Spleen (tissue), 13 donors: ENCODE measurements around the gene TMEM218. TPM values are rescaled to one million over a fixed set of nuclear protein-coding genes. Genes with fewer than 3 reads are reported as not detected.

Source experiments
- DNase-seq: peaks from one replicate; pipeline ENCODE4 v3.0.0-alpha.2; 2020
- H3K27ac ChIP-seq, 8 donors: fragments of 200-600 bp; sonication (generic) in 7 of 8; 1 replicate in 4 of 8; 2 replicates in 4 of 8; pipeline versions ENCODE4 v1.5.0 to v1.8.0; 2016 to 2021; ENCODE audit warnings: inconsistent platforms in 4 of 8, mild to moderate bottlenecking in 4 of 8, moderate library complexity in 1 of 8
- H3K27me3 ChIP-seq, 7 donors: fragments of 200-600 bp; sonication (generic) in 6 of 7; replicated peaks in 1 of 7; 1 replicate in 4 of 7; 2 replicates in 3 of 7; pipeline versions ENCODE4 v1.5.0 to v1.8.0; 2016 to 2021; ENCODE audit warnings: inconsistent platforms in 3 of 7, mild to moderate bottlenecking in 1 of 7
- H3K36me3 ChIP-seq, 6 donors: fragments of 200-600 bp; sonication (generic) in 5 of 6; 1 replicate in 4 of 6; 2 replicates in 2 of 6; pipeline versions ENCODE4 v1.5.0 to v1.8.0; 2016 to 2021; ENCODE audit warnings: inconsistent platforms in 2 of 6
- H3K4me1 ChIP-seq, 6 donors: fragments of 200-600 bp; sonication (generic) in 5 of 6; 1 replicate in 3 of 6; 2 replicates in 3 of 6; pipeline versions ENCODE4 v1.5.0 to v1.8.0; 2016 to 2021; ENCODE audit warnings: inconsistent platforms in 3 of 6
- H3K4me3 ChIP-seq, 8 donors: fragments of 200-600 bp; sonication (generic) in 7 of 8; 1 replicate in 4 of 8; 2 replicates in 4 of 8; pipeline versions ENCODE4 v1.5.0 to v1.8.0; 2016 to 2021; ENCODE audit warnings: inconsistent platforms in 4 of 8, mild to moderate bottlenecking in 4 of 8, moderate library complexity in 2 of 8
- H3K9me3 ChIP-seq, 8 donors: fragments of 200-600 bp; sonication (generic) in 7 of 8; 1 replicate in 4 of 8; 2 replicates in 4 of 8; pipeline versions ENCODE4 v1.5.0 to v1.8.0; 2016 to 2021; ENCODE audit warnings: inconsistent platforms in 4 of 8
- POLR2A ChIP-seq, 3 donors: fragments of 450-650 bp; IDR thresholded peaks; one replicate each; pipeline ENCODE4 v1.5.1; 2017; ENCODE audit warnings: antibody characterized with exemption in 3 of 3, mild to moderate bottlenecking in 1 of 3
- POLR2AphosphoS5 ChIP-seq, 3 donors: sonication (generic); formaldehyde crosslinking; IDR thresholded peaks; one replicate each; pipeline ENCODE4 v1.5.1; 2017; ENCODE audit warnings: antibody characterized with exemption in 3 of 3
- WGBS, 5 donors: extraction: QIAGEN DNeasy Blood & Tissue Kit in 3 of 5; methylation state at CpG; one replicate each; pipeline versions ENCODE4 v1.1.5 to v1.1.7; 2013 to 2018; 5-methylcytosine and 5-hydroxymethylcytosine counted together
- intact Hi-C: fragments of 100-400 bp; cut with DNase I; formaldehyde crosslinking; loops from one replicate; pipeline ENCODE4 v1.15.0; 2023; ENCODE audit warnings: low total_unique reads
- long read RNA-seq, 2 donors: transcript quantifications; one replicate each; lab custom pipeline, GENCODE V29; 2026
- polyA plus RNA-seq, 3 donors: library from polyadenylated mRNA; stranded (reverse); fragments of 200-250 nt; gene quantifications; one replicate each; pipeline ENCODE4 v1.2.1, GENCODE V29; 2013
- total RNA-seq, 7 donors: library from RNA; depleted of rRNA in 3 of 7; stranded (reverse); fragments of >200 nt in 3 of 7; fragmentation: NEBNext Ultra II Directional in 4 of 7; extraction: Animal tissue kit (Norgen Biotek cat#: 25700) in 4 of 7; gene quantifications; one replicate each; pipeline versions ENCODE4 v1.1.0 to v1.2.1, GENCODE V29; 2016 to 2021
- TF ChIP-seq, protein P1 (sequence below), 11 experiments: fragments of 200-600 bp in 7 of 11; fragments of 450-650 bp in 4 of 11; sonication (generic) in 4 of 11; IDR thresholded peaks in 8 of 11; conservative IDR thresholded peaks in 3 of 11; 1 replicate in 7 of 11; 2 replicates in 4 of 11; pipeline versions ENCODE4 v1.4.0 to v1.8.0; 2016 to 2021; ENCODE audit warnings: antibody characterized with exemption in 11 of 11, inconsistent platforms in 4 of 11, mild to moderate bottlenecking in 1 of 11
- donor health status: healthy with polysubstance abuse.
- donor health status: DM: no; HTN: no; CAD: no; lungs with moderate emphysema.
- donor health status: DM: no; HTN: no; CAD: no.
- donor health status: Bipolar disorder and iron deficiency.
- donor health status: healthy.
- donor health status: DM: no; HTN: no; CAD: no.
- donor health status: DM: yes; HTN: yes; CAD: no.

Gene TMEM218
- total RNA-seq: 10 to 100 TPM; 12.0 to 23.1 (median 17.9) TPM
- 10 to 100 TPM; 28.0 to 34.7 (median 30.1) TPM for polyA plus RNA-seq
- long read RNA-seq, donor 1, full-length matches to known transcripts: 6 of 6 reads
- long read RNA-seq, donor 1, partial matches to known transcripts: 0 of 6 reads
- long read RNA-seq, donor 1, other reads (novel, unspliced or antisense): 0 of 6 reads
- long read RNA-seq, donor 2, full-length matches to known transcripts: 2 of 2 reads
- long read RNA-seq, donor 2, partial matches to known transcripts: 0 of 2 reads
- long read RNA-seq, donor 2, other reads (novel, unspliced or antisense): 0 of 2 reads

DNA sequence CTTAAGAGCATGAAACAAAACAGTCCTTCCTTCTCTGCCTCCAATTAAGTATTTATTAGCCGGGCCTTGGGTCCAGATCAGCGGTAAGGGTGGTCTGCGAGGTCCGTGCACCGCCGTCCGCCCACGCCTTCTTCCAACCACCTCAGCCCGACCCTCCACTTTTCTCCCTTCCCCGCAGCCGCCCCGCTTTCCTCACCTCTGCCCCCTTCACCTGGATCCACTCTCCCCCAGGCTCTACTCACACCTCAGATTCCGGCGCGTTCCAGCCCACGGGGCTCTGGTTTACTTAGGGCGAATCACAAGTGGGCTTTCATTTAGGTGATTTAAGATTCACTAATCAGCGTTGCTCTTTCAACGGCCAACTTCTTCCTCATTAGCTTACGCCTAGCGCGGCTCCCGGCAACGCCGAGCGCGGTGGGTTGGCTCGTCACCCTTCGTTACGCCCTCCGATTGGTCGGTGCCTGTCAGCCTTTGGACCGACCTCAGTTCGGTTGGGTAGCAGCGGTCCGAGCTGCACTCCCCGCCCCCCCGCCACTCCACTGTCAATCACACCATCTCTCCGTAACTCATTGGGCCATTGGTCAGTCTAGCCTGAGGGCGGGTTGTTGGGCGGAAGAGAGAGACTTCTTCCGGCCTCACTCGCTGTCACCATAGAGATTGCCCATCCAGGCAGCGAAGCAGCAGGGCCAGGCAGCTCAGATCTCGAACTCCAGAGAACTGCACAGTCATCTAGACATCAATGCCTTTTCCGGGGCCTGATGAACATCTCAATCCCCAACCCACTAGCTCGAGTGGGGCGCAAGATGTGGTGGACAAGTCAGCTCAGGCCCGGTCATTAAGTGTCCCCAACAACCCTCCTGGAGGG, at the start of gene TMEM218:
Gene TMEM218, minus strand, starts transcription at position 284 of the 865 bp plus-strand sequence. CDS start 9,385 bp downstream, outside the sequence.
- 5 to 8% (median 5%) methylated on average over 45 to 49 of the region's 49 CpGs for WGBS, 5 donors

DNA sequence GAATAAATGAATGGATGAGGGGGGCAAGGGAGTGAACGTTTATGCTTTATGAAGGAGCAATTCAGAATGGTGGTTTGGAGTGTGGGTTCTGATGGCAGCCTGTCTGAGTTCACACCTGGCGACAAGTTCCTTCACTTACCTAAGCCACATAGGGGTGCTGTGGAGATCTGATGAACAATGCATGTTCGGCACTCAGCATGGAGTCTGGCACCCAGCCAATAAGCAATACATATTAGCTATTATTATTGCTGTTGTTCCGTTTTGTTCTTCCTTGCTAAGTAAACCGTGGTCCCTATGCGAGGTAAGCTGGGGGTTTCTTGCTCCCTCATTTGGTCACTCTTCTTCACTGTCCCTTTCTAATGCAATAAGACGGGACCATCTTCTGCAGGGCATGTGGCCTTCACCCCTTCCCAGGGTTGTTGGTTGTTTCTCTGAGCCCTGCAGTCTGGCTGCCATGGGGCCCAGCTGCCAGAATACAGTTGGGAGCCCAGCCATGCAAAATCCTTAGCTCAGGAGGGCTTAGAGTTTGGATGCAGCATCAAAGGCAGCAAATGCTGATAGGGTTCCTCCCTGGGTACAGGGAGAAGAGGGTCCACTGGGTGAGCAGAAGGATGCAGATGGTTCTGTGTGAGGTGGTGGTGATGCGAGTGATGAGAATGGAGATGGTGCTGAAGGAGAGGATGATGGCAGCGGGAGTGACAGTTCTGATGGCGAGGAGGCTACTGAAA, 46.7 kb upstream of the TMEM218 start:
- no peak for TF ChIP-seq POLR2AphosphoS5 (IDR thresholded peaks at IDR 0.05)
- no peak for TF ChIP-seq POLR2A (IDR thresholded peaks at IDR 0.05)
- TF ChIP-seq, protein P1, sequence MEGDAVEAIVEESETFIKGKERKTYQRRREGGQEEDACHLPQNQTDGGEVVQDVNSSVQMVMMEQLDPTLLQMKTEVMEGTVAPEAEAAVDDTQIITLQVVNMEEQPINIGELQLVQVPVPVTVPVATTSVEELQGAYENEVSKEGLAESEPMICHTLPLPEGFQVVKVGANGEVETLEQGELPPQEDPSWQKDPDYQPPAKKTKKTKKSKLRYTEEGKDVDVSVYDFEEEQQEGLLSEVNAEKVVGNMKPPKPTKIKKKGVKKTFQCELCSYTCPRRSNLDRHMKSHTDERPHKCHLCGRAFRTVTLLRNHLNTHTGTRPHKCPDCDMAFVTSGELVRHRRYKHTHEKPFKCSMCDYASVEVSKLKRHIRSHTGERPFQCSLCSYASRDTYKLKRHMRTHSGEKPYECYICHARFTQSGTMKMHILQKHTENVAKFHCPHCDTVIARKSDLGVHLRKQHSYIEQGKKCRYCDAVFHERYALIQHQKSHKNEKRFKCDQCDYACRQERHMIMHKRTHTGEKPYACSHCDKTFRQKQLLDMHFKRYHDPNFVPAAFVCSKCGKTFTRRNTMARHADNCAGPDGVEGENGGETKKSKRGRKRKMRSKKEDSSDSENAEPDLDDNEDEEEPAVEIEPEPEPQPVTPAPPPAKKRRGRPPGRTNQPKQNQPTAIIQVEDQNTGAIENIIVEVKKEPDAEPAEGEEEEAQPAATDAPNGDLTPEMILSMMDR (IDR thresholded peaks at IDR 0.05 in 8 of 11, conservative IDR thresholded peaks at IDR 0.05 in 3 of 11): no peak
- Histone ChIP-seq H3K9me3 (no peaks in the 10 kb centered on the region), H3K27ac (no peak overlapping the region), H3K36me3 (no peaks in the 10 kb centered on the region), H3K27me3 (peaks cover 0 to 63% (median 3%) of the 10 kb centered on the region in 7 donors), H3K4me3 (no peak overlapping the region), H3K4me1 (no peaks in the 10 kb centered on the region)
- DNase-seq: no peak
- intact Hi-C loops: no loop called here
- WGBS, 5 donors: 86 to 92% (median 87%) methylated on average over 10 of the region's 10 CpGs

More for the DNA sequence above, at the start of gene TMEM218:
- peaks cover 5 to 18% (median 14%) of the 10 kb centered on the region in 6 donors for H3K4me1 ChIP-seq
- no peaks in the 10 kb centered on the region for H3K27me3 ChIP-seq
- H3K27ac ChIP-seq: peak within 1 kb of the TSS; percentile 75 to 94 (median 89)
- peak in 1 of 3 donors; percentile 33 for TF ChIP-seq POLR2A (IDR thresholded peaks at IDR 0.05)
- TF ChIP-seq, protein P1 (IDR thresholded peaks at IDR 0.05 in 8 of 11, conservative IDR thresholded peaks at IDR 0.05 in 3 of 11): peak in 1 of 11 experiments; percentile 8
- peak; percentile 69 to 82 (median 78) for TF ChIP-seq POLR2AphosphoS5 (IDR thresholded peaks at IDR 0.05)
- DNase-seq: peak; percentile 99
- intact Hi-C loops: no loop called here
- H3K36me3 ChIP-seq: no peaks in the 10 kb centered on the region
- H3K9me3 ChIP-seq: no peaks in the 10 kb centered on the region
- H3K4me3 ChIP-seq: peak within 1 kb of the TSS; percentile 62 to 90 (median 75)

DNA sequence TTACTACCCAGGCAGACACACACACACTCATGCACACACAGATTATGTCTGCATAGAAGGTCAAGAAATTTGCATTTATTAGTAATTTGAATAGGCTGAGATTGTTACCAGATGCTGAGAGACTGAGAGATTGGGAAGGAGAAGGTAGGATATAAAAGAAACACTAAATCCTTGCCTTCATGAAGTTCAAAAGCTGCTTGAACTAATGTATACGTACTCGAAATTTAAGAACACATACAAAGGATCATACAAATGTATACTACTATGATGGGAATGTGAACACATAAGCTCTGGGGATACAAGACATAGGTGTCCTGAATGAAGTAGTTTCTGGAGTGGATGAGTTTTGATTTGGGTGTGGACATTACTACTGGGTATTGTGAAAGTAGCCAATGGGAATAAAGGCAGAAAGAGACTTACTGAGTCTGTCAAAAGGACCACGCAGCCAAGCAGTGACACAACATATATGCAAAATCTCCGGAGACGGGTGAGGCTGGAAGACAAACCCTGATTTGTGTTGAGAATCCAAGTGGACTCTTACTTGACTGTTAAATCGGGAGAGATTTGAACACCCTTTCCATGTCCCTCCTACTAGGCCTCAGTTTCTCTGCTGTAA, 45.8 kb upstream of the TMEM218 start:
- TF ChIP-seq POLR2AphosphoS5 (IDR thresholded peaks at IDR 0.05) (no peak), POLR2A (IDR thresholded peaks at IDR 0.05) (no peak)
- TF ChIP-seq, protein P1 (IDR thresholded peaks at IDR 0.05 in 8 of 11, conservative IDR thresholded peaks at IDR 0.05 in 3 of 11): no peak
- Histone ChIP-seq H3K4me3 (no peak overlapping the region), H3K9me3 (no peaks in the 10 kb centered on the region), H3K27ac (no peak overlapping the region), H3K4me1 (no peaks in the 10 kb centered on the region), H3K36me3 (no peaks in the 10 kb centered on the region), H3K27me3 (peaks cover 0 to 55% (median 0%) of the 10 kb centered on the region in 7 donors)
- WGBS, 5 donors: 73 to 91% (median 86%) methylated on average over 6 of the region's 6 CpGs
- intact Hi-C loops: no loop called here
- DNase-seq: no peak
